DMS114 treated with DMSO at 0.1 percent for 48 hours (cell line): ENCODE measurements around the gene SPHK1.
A peak's percentile ranks its signal among the peaks of the same experiment; 100 is the strongest.
"Not testable (repeated sequence)": the region's sequence is repeated elsewhere in the genome, so short reads cannot be mapped to it uniquely, and the experiment has no call there.

Experiments used
- DNase-seq: peaks from one replicate; lab custom pipeline; 2025; ENCODE audit not compliant: unreplicated experiment; lab: John Stamatoyannopoulos, UW

Gene SPHK1

GRCh38 chr17:76384222-76384986 lies at the start of gene SPHK1:
Gene SPHK1, plus strand, starts transcription at chr17:76384609. Its CDS starts 1,036 bp downstream, at chr17:76385645.
- DNase-seq: peak; percentile 43

GRCh38 chr17:76335716-76336381 lies 48.6 kb upstream of the SPHK1 start:
- DNase-seq: no peak

- no peak for DNase-seq
These were observed 47.5 kb upstream of the SPHK1 start for GRCh38 chr17:76336756-76337412.

GRCh38 chr17:76337413-76337777 lies 47.0 kb upstream of the SPHK1 start:
- DNase-seq: no peak

- no peak for DNase-seq
These were observed 43.1 kb upstream of the SPHK1 start for GRCh38 chr17:76341301-76341700.

- DNase-seq: no peak
These were observed 41.3 kb upstream of the SPHK1 start for GRCh38 chr17:76343106-76343505.

GRCh38 chr17:76345377-76345974 lies 38.9 kb upstream of the SPHK1 start:
- no peak for DNase-seq

GRCh38 chr17:76346936-76347335 lies 37.5 kb upstream of the SPHK1 start:
- not testable (repeated sequence) for DNase-seq

- no peak for DNase-seq
These were observed 33.9 kb upstream of the SPHK1 start for GRCh38 chr17:76350463-76350862.

- DNase-seq: no peak
These were observed 32.8 kb upstream of the SPHK1 start for GRCh38 chr17:76351526-76352071.

- no peak for DNase-seq
These were observed 31.3 kb upstream of the SPHK1 start for GRCh38 chr17:76353004-76353598.

GRCh38 chr17:76353599-76354316 lies 30.7 kb upstream of the SPHK1 start, which contains the start of gene PRPSAP1:
Gene PRPSAP1, minus strand, starts transcription at chr17:76353916. Its CDS starts 213 bp downstream, at chr17:76353703.
- DNase-seq: peak; percentile 80

GRCh38 chr17:76354317-76354729 lies 30.1 kb upstream of the SPHK1 start:
- no peak for DNase-seq

- DNase-seq: peak; percentile 22
These were observed 29.6 kb upstream of the SPHK1 start for GRCh38 chr17:76354747-76355310.

- DNase-seq: no peak
These were observed 27.5 kb upstream of the SPHK1 start for GRCh38 chr17:76356803-76357456.

GRCh38 chr17:76357597-76358158 lies 26.7 kb upstream of the SPHK1 start:
- no peak for DNase-seq

GRCh38 chr17:76359375-76359774 lies 25.0 kb upstream of the SPHK1 start:
- DNase-seq: no peak

GRCh38 chr17:76359776-76360175 lies 24.6 kb upstream of the SPHK1 start:
- not testable (repeated sequence) for DNase-seq

- no peak for DNase-seq
These were observed 23.9 kb upstream of the SPHK1 start for GRCh38 chr17:76360461-76360860.
